Measurements from ENCODE around the gene ZNF595.
"Not testable (repeated sequence)": the region's sequence is repeated elsewhere in the genome, so short reads cannot be mapped to it uniquely, and the experiment has no call there.

Gene ZNF595

GRCh38 chr4:52804-53479, at the start of gene ZNF595:
TSS of gene ZNF595 (plus strand) at chr4:53321. CDS start at chr4:53489, 168 bp downstream.
- not testable (repeated sequence) for H2AFZ ChIP-seq (ENCODE audit: low read depth, low read length); H3K9ac ChIP-seq (ENCODE audit: low read depth, low read length); H3K79me2 ChIP-seq (ENCODE audit: insufficient read depth, low read length); H4K20me1 ChIP-seq (ENCODE audit: insufficient read depth, low read length); H3K27ac ChIP-seq (ENCODE audit: low read length); H3K27me3 ChIP-seq (ENCODE audit: insufficient read depth, low read length, poor library complexity); H3K4me2 ChIP-seq (ENCODE audit: insufficient read depth, low read length); ATAC-seq (ENCODE audit: insufficient read depth, low read depth); H3K9me3 ChIP-seq (ENCODE audit: insufficient read depth, low read length, severe bottlenecking); H3K36me3 ChIP-seq (ENCODE audit: insufficient read depth, low read length); H3K4me3 ChIP-seq (ENCODE audit: low read depth in 1 of 2, low read length in 2 of 2)
- H3K4me1 ChIP-seq (ENCODE audit: insufficient read depth, low read length) = peaks cover 29% of the 10 kb centered on the region
- peak; percentile 33 for DNase-seq

- H3K4me3 ChIP-seq (ENCODE audit: low read depth in 1 of 2, low read length in 2 of 2); H3K27ac ChIP-seq (ENCODE audit: low read length); H2AFZ ChIP-seq (ENCODE audit: low read depth, low read length); ATAC-seq (ENCODE audit: insufficient read depth, low read depth); H3K9me3 ChIP-seq (ENCODE audit: insufficient read depth, low read length, severe bottlenecking); H3K9ac ChIP-seq (ENCODE audit: low read depth, low read length); H3K27me3 ChIP-seq (ENCODE audit: insufficient read depth, low read length, poor library complexity); H3K36me3 ChIP-seq (ENCODE audit: insufficient read depth, low read length); H3K4me1 ChIP-seq (ENCODE audit: insufficient read depth, low read length); H4K20me1 ChIP-seq (ENCODE audit: insufficient read depth, low read length); H3K79me2 ChIP-seq (ENCODE audit: insufficient read depth, low read length); H3K4me2 ChIP-seq (ENCODE audit: insufficient read depth, low read length): not testable (repeated sequence)
- peak; percentile 5 for DNase-seq
These were observed 42.9 kb upstream of the ZNF595 start for GRCh38 chr4:9937-10870.

- DNase-seq; H3K79me2 ChIP-seq (ENCODE audit: insufficient read depth, low read length); H3K4me3 ChIP-seq (ENCODE audit: low read depth in 1 of 2, low read length in 2 of 2); H2AFZ ChIP-seq (ENCODE audit: low read depth, low read length); H3K27ac ChIP-seq (ENCODE audit: low read length); H4K20me1 ChIP-seq (ENCODE audit: insufficient read depth, low read length); H3K9ac ChIP-seq (ENCODE audit: low read depth, low read length); ATAC-seq (ENCODE audit: insufficient read depth, low read depth); H3K27me3 ChIP-seq (ENCODE audit: insufficient read depth, low read length, poor library complexity); H3K4me2 ChIP-seq (ENCODE audit: insufficient read depth, low read length); H3K4me1 ChIP-seq (ENCODE audit: insufficient read depth, low read length); H3K36me3 ChIP-seq (ENCODE audit: insufficient read depth, low read length); H3K9me3 ChIP-seq (ENCODE audit: insufficient read depth, low read length, severe bottlenecking): not testable (repeated sequence)
These were observed 41.9 kb upstream of the ZNF595 start for GRCh38 chr4:11095-11815.

- H3K27me3 ChIP-seq (ENCODE audit: insufficient read depth, low read length, poor library complexity); H3K4me3 ChIP-seq (ENCODE audit: low read depth in 1 of 2, low read length in 2 of 2); H2AFZ ChIP-seq (ENCODE audit: low read depth, low read length); H3K9me3 ChIP-seq (ENCODE audit: insufficient read depth, low read length, severe bottlenecking); H3K27ac ChIP-seq (ENCODE audit: low read length); H3K4me2 ChIP-seq (ENCODE audit: insufficient read depth, low read length); H3K36me3 ChIP-seq (ENCODE audit: insufficient read depth, low read length); H3K4me1 ChIP-seq (ENCODE audit: insufficient read depth, low read length); H3K79me2 ChIP-seq (ENCODE audit: insufficient read depth, low read length); H4K20me1 ChIP-seq (ENCODE audit: insufficient read depth, low read length); H3K9ac ChIP-seq (ENCODE audit: low read depth, low read length): not testable (repeated sequence)
- peak; percentile 36 for TF ChIP-seq CTCF (IDR thresholded peaks at IDR 0.05; ENCODE audit: borderline replicate concordance, extremely low read depth, low read length, poor library complexity, severe bottlenecking)
- DNase-seq (peak; percentile 37), ATAC-seq (ENCODE audit: insufficient read depth, low read depth) (peak; percentile 77)
These were observed 41.2 kb upstream of the ZNF595 start for GRCh38 chr4:11816-12417.

- ATAC-seq (ENCODE audit: insufficient read depth, low read depth) = peak; percentile 39
- DNase-seq = peak; percentile 31
- not testable (repeated sequence) for H2AFZ ChIP-seq (ENCODE audit: low read depth, low read length); H3K9me3 ChIP-seq (ENCODE audit: insufficient read depth, low read length, severe bottlenecking); H3K79me2 ChIP-seq (ENCODE audit: insufficient read depth, low read length); H3K4me3 ChIP-seq (ENCODE audit: low read depth in 1 of 2, low read length in 2 of 2); H3K4me2 ChIP-seq (ENCODE audit: insufficient read depth, low read length); H3K27me3 ChIP-seq (ENCODE audit: insufficient read depth, low read length, poor library complexity); H4K20me1 ChIP-seq (ENCODE audit: insufficient read depth, low read length); H3K36me3 ChIP-seq (ENCODE audit: insufficient read depth, low read length)
- 0 out of 2 replicates have a peak overlapping the region, but pooled peaks have one; percentile 4 for H3K9ac ChIP-seq (ENCODE audit: low read depth, low read length)
- H3K4me1 ChIP-seq (ENCODE audit: insufficient read depth, low read length) = peaks cover 16% of the 10 kb centered on the region
- H3K27ac ChIP-seq (ENCODE audit: low read length) = peak overlapping the region; percentile 77
These were observed 35.0 kb upstream of the ZNF595 start for GRCh38 chr4:18128-18527.

GRCh38 chr4:18589-18988, 34.5 kb upstream of the ZNF595 start:
- H3K9me3 ChIP-seq (ENCODE audit: insufficient read depth, low read length, severe bottlenecking); H3K4me3 ChIP-seq (ENCODE audit: low read depth in 1 of 2, low read length in 2 of 2); H3K79me2 ChIP-seq (ENCODE audit: insufficient read depth, low read length); H3K27me3 ChIP-seq (ENCODE audit: insufficient read depth, low read length, poor library complexity); H3K36me3 ChIP-seq (ENCODE audit: insufficient read depth, low read length); H4K20me1 ChIP-seq (ENCODE audit: insufficient read depth, low read length); H2AFZ ChIP-seq (ENCODE audit: low read depth, low read length); H3K4me2 ChIP-seq (ENCODE audit: insufficient read depth, low read length): not testable (repeated sequence)
- peak; percentile 13 for DNase-seq
- H3K9ac ChIP-seq (ENCODE audit: low read depth, low read length) = peak overlapping the region; percentile 4; the same call in 1 of the 2 replicates
- H3K4me1 ChIP-seq (ENCODE audit: insufficient read depth, low read length) = peaks cover 16% of the 10 kb centered on the region
- peak; percentile 75 for ATAC-seq (ENCODE audit: insufficient read depth, low read depth)
- peak overlapping the region; percentile 77 for H3K27ac ChIP-seq (ENCODE audit: low read length)

GRCh38 chr4:22882-23281, 30.2 kb upstream of the ZNF595 start:
- peaks cover 20% of the 10 kb centered on the region for H3K4me1 ChIP-seq (ENCODE audit: insufficient read depth, low read length)
- not testable (repeated sequence) for H3K4me2 ChIP-seq (ENCODE audit: insufficient read depth, low read length); H3K4me3 ChIP-seq (ENCODE audit: low read depth in 1 of 2, low read length in 2 of 2); H2AFZ ChIP-seq (ENCODE audit: low read depth, low read length); DNase-seq; H3K27ac ChIP-seq (ENCODE audit: low read length); H4K20me1 ChIP-seq (ENCODE audit: insufficient read depth, low read length); H3K9ac ChIP-seq (ENCODE audit: low read depth, low read length); ATAC-seq (ENCODE audit: insufficient read depth, low read depth); H3K9me3 ChIP-seq (ENCODE audit: insufficient read depth, low read length, severe bottlenecking); H3K36me3 ChIP-seq (ENCODE audit: insufficient read depth, low read length); H3K79me2 ChIP-seq (ENCODE audit: insufficient read depth, low read length); H3K27me3 ChIP-seq (ENCODE audit: insufficient read depth, low read length, poor library complexity)
